ENCODE data around the gene HYDIN.

HYDIN gene

DNA sequence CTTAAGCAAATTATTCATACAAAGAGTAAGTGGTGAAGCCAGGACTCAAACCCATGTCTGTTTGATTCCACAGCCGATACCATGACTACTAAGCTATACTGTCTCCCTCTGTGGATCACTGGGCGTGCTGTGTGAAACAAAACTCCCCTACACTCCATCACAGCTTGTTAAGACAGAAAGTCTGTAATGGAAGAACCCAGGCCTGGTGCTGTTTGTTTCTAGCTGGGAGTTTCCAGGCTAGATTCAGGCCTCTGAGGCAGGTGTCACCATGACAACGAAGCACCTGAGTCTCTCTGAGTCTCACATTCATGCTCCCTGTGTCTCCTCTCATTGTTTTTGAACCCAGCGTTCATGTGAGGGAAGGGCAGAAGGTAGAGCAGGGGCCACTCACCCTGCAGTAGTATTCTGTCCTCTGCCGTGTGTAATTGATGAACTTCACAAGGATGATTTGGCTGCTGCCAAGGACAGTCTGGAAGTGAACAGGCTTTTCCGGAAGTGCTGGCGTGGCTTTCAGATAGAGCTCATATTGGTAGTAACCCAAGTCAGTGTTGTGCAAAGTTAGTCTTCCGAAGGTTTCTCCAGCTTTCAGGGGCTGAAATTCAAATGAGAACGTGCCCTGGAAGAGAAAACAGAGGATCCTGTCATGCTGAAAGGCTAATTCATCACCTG lies 421.0 kb downstream of the HYDIN start:
- DNase-seq: no peak

DNA sequence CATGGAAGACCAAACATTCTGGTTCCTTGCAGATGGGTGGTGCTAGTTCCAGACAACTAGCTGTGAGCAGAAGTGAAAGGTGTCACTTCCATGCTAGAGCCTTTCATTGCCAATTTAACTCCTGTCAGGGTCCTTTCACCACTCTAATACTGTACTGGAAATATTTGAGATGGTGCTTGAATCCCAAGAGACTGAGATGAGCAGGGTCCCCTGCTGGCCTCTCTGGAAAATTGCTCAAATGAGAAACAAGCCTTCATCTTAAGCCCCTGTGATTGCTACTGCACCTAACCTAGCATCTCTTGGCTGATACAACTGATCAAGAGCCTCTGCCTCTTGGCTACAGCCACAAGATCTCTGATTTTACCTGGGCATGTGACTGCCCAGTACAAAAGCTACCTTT lies 422.2 kb downstream of the HYDIN start:
- no peak for DNase-seq

DNA sequence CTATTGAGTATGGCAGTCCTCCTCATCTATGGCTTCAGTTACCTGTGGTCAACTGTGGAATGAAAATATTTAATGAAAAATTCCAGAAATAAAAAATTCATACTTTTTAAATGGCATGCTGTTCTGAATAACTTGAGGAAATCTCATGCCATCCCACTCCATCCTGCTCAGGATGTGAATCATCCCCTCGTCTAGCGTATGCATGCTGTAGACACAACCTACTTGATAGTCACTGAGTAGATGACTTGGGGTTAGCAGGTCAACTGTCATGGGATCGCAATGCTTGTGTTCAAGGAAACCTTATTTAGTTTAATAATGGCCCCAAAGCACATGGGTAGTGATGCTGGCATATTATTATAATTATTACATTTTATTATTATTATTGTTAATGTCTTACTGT lies 424.7 kb downstream of the HYDIN start:
- DNase-seq: no peak

DNA sequence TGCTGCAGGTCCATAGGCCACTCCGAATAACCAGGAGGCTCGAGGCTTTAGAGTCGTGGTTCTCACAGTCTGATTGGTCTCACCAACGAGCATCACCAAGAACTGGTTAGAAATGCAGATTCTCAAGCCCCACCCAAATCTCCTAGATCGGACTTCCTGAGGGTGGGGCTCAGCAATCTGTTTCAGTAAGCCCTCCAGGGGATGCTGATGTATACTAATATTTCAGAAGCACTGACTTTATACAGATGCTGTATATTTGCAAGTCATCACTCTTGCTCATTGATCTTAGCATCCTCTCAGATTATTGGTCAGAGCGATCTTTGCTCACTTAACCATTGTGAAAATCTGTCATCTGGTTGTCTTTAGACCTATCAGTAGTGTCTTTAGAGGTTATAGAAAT lies 425.1 kb downstream of the HYDIN start:
- DNase-seq: no peak

DNA sequence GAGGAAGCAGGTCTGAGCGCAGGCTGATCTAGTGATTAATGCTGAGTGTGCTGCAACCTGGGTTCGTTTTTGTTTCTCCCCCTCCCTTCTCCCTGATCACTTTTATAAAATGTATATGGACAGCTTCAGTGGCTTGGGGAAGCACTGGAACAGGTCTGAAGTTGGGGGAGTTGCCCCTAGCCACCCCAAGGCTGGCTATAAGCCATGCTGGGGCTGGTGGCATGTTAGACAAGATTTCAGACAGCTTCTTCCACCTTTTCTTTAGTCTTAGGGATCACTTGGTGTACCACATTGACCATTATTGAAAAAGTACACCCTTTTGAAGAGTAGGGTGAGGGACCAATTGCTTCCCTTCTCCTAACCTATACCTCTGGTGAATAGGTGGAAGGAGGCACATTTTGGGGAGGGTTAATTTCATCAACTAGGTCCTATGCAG lies 425.8 kb downstream of the HYDIN start:
- DNase-seq: no peak

DNA sequence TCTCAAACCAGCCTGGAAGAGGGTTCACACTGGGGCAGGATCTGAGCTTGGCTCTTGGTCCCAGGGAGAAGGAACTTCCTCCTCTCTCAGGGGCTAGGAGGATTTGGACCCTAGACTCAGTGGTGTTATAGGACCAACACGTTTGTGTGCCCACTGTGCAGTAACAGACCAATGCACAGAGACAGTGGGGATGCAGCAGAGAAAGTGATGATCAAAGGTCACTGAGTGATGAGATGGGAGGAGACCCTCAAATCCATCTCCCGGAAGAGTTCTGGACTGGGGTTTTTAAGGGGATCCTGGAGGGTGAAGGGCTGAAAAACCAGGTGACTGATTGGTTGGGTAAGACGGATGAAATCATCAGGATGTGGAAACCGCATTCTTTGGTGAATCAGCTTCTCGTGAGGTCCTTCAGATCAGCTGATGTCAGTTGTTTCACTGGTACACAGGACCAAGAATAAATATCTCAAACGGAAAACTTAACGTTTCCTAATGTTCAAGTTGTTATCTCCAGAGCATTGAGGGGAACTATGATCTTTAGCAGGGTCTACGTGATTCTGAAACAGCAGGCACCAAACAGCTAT lies 426.3 kb downstream of the HYDIN start:
- no peak for DNase-seq

DNA sequence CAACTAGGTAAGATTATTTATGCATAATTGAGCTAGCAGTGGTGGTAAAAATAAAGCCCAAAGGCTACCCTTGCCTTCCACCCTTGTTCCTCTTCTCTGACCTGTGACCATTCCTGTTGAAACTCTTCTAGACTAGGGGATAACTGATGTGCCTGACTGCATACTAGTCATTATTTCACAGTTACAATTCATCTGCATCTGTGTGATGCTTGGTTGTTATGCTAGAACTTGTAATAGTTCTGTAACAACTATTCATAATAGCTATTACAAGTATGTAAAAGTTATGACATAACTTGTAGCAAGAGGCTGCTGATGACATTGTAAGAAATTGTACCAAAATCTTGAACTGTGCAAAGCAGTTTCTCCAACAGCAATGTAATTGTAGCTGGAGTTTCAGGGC lies 427.2 kb downstream of the HYDIN start:
- DNase-seq: no peak

DNA sequence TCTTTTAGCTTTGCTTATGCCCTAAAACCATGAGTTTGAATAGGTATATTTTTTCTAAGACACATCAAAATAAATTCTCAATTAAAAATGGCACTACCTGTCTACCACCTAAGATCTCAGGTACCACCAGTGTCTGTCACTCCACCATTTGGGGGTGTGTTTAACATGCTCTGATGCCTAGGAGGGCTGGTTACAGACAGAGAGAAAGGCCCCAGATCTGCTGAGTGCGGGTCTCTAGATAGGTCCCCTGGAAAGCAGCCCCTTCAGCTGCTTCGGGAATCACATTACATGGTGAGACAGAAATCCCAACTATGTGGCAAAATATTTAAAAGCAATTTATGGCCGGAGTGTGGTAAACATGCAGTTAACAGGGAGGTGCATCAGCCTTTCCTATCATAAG lies 428.9 kb downstream of the HYDIN start:
- no peak for DNase-seq

DNA sequence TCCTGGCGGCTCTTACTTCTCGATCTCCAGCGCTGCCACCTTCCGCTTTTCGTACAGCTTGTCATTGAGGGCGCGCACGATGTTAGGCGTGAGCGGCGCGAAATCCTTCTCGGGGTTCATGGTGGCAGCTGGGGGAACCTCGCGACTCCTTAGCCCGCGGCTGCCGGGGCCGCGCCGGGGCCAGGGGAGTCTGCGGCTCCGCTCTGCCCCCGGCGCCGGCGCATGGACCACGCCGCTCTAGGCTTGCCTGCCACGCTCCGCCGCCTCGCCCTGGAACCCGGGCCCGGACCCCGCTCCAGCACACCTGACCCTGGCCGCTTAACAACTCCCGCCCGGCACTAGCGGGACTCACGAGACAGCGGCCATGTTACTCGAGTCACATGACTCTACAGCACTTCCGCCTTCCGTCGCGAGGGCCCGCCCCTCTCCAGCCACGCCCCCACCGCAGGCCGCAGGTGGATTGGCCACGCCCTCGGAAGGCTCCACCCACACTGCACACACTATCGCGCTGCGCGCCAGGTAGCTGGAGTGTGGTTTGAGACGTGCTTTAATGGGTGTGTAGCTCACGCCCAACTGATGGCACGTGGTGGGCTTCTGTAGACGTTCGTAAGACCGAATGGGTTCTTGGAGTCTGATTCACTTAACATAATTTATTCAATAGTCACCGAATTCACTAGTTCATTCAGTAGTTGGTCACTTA lies 429.6 kb downstream of the HYDIN start, which contains the start of gene VAC14:
VAC14 (minus strand) TSS at position 378 of the 700 bp plus-strand sequence; CDS start at position 120, 258 bp downstream.
- DNase-seq: peak; percentile 25

DNA sequence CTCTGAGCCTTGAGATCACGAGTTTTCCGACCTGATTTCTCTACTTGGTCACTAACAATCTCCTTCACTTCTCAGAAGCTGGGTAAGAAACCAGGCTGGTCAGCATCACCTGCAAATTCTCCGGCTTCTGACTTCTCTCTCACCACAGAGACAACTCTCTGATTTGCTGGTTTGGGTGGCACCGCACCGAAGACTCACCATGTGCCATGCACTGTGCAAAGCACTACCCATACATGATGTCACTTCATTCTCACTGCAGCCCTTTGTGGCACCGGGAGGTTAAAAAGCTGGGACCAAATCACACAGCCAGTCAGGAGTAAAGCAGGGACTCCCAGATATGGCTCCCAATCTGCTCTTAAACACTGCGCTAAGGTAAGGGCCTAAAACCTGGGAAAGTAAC lies 430.2 kb downstream of the HYDIN start:
- DNase-seq: no peak

DNA sequence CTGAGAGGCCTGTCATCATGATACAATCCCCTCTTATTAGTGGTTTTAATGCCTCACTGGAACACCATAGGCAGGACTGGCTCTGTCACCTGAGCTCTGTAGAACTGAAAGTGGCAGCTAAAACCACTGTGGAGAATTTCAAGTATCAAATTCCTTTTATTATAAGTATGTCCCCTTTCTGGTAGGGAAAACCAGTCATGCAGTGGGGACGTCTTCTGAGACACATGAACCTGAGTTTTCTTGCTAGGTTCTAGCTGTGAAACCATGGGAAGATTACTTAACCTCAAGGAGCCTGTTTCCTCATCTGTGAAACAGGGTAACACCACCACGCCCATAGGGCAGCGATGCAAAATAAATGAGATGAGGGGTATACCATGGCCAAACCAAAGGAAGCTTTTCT lies 434.2 kb downstream of the HYDIN start:
- DNase-seq: no peak

DNA sequence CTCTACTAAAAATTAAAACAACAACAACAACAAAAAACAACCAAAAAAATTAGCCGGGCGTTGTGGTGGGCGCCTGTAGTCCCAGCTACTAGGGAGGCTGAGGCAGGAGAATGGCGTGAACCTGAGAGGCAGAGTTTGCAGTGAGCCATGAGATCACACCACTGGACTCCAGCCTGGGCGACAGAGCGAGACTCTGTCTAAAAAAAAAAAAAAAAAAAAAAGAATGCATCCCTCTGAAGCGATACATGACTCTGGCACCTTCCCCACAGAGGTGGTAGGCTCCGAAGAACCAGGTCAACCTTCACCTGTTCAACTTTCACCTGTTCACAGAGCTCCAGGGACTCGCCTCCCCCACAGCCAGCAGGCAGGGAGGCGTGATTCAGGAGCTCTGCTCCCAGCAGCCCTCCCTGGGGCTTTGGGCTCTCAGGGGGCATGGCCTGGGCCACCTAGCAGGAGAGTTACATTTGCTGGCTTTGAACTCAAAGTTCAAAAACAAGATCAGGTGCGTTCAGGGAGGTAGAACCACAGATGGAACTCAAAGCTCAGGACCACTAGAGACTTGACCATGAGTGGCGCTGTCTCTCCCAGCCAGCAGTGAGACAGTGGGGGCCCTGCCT lies 435.1 kb downstream of the HYDIN start:
- DNase-seq: no peak

DNA sequence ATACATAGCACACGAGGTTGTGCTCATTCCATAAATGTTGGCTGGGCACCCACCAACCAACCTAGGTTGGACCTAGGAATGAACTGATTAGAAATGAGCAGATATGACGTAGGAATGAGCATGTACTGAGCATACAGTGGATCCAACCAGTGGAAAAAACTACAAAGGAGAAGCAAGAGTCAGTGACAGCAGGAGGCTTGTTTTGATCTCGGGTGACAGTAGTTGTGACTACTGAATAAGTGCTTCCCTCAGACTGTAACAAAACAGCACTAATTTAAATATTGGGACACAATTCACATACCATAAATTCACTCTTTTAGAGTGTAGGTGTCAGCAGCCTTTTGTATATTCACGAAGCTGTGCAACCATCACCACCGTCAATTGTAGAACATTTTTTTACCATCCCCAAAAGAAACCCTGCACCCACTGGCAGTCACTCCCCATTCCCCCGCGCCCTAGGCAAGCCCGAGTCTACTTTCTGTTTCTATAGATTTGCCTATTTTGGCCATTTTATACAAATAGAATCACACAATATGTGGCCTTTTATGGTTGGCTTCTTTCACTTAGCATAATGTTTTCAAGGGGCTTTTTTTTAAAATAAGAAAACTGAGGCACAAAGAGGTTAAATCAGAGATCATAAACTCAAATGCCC lies 436.5 kb downstream of the HYDIN start:
- no peak for DNase-seq

DNA sequence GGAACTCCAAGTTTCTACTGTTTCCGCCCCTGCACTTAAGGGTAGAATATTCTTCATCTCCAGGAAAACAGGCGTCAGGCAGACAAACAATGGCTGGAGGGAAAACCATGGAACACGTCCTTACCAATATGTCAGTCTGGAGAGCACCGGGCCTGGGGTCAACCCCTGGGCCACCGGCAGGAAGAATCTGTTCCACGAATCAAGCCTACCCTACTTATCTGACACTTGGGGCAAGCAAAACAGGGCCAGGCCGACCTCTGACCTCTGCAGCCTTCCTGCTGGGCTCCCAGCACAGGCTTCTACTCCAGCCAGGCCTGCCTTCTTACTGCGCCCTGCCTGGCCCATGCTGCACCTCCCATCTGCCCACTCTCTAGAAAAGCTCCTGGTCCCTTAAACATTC lies 439.7 kb downstream of the HYDIN start:
- DNase-seq: no peak

DNA sequence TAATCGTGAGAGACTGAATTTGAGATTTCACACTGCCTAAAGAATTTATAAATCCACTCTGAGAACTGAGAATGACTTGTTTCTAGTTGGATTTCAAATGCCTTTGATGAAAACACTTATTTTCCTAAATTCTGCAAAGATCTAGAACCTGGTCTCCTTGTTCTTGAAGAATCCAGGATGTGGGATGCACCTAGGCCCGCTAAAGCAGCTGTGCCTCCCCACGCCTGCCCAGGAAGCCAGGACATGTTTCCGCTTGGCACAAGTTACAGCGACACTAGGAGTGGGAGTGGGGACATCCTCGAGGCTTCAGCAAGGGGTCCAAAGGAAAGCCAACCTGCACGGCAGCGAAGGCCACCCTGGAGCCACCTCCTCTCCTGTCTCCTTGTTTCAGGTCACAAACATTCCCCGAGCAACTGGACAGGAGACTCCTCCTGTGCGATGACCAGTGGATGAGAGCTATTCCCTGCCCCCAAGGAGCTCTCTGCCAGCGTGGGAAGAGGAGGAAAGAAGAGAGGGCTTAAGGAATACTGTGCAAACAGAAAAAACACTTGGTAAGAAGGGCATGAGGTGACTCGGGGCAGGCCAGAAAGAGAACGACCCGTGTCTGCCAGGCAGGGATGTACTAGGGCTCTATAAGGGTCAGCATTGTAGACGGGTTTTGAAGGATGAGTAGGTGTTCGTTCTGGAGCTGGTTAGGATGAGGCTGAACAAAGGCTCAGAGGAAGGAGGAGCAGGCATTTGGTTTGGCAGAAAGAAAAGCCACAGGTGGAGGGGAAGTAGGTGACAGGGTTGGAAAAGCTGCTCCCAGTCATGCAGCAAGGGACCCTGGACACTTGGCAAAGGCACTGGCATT lies 440.7 kb downstream of the HYDIN start:
- no peak for DNase-seq

DNA sequence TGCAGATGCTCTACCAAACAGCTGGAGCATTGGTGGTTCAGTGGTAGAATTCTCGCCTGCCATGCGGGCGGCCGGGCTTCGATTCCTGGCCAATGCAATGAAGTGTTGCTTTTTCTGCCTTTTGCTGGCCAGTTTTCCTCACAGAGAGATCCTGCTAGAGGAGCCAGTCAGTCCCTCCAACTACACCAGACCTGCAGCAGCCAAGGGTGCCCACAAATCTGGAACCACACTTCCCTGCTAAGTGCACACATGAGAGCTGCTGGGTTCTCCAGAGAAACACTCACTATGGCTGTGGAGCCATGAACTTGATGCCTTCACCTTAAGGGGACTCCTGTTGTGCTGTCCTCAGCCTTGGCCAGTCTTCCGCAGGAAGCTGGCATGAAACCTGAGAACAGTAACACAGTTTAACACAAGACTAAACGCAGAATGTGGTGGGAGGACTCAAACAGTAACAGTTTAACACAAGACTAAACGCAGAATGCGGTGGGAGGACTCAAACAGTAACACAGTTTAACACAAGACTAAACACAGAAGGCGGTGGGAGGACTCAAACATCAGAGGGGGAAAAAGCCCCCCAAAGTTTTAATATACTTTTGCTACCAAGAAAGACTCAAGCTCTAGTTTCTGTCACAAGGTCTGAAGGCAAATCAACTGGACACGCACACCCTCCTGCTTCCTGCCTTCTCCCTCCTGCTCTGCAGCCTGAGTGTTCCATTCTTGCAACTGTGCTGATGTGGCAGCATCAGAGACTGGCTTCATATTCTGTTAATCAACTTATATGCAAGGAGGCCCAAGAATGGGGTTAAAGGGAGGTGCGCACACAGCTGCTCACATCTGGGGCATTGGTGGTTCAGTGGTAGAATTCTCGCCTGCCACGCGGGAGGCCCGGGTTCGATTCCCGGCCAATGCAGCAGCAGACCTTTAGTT lies 441.6 kb downstream of the HYDIN start:
- DNase-seq: no peak

DNA sequence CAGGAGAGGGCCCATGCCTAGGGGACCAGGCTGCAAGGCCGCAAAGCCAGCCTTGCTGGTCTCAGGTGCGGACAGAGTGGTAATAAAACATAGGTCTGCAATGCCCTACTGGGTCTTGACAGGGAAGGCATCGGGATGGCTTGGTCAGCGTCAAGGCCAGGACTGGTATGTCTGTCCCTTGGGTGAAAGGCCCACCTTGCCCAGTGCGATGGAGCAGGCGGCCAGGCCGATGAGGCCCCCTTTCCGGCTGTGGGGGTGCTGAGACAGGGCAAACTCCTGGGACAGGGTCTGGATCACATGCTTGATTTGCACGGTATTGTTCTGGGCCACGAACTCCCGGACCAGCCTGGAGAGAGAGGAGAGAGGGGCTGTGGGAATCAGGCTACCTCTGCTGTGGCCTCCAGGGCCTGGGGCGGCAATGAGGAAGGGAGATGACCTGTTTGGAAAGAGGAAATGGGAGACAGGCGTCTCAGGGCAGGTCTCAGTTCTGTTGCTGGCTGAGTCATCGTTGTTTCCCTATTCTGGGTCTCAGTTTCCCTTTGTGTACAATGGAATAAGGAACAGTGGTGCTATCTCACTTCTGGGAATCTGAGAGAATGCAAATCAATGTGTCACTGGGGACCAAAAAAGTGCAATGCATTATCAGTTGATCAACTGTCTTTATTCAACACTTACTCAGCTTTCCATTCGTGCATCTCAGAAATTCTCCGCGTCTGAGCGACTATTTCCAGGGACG lies 444.3 kb downstream of the HYDIN start:
- DNase-seq: no peak

DNA sequence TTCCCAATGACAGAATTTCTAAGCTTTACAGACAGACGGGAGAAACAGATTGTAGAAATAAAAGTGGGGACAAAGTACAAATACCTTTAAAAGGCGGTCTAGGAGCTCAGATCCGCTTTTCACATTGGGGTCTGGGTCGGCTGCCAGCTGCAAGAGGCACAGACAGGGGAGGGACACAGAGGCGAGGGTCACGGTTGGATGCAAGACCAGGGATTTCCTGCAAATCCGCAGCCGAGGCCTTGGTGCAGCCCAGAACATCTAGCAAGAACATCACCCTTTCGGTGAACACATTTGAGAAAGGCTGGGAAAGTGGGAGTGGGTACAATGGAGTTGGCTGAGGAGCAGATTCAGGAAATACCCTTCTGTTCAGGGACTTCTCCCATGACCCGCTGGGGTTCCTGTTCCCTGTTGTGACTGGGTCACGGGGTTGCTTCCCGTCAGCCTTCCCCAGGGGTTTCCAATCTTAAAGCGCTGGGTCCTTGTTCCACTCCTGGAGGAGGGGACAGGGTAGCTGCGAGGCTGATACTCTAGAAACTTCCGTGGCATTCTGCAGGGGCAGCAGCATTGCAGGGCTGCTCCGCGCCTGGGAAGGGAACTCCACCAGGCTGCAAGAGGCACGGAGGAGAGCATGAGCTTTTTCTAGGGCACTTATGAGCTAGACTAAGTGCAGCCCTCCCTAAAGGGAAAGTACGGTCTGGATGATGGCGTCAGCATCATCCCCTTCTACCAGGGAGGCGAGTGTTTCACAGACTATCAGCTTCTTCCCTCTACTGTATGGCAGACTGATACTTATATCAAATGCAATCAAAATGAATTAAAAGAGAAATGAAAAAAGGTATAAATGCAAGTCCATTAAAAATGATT lies 445.6 kb downstream of the HYDIN start:
- DNase-seq: no peak

DNA sequence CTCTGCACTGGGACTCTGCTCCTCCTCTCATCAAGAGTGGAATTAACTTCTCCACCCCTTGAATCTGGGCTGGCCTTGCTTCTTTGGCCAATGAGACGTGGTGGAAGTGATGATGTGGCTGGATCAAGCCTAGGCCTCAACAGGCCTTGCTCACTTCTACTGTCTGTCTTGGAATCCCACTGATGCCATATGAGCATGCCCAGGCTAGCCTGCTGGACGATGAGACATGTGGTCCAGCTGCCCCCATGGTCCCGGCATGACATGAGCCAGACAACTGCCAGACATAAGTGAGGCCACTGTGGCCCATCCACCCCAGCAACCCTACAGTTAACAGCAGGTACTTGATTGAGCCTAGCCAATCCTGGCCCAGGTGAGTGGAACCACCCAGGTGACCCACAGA lies 448.3 kb downstream of the HYDIN start:
- no peak for DNase-seq

Measured in cortex of kidney (tissue), 1 donor.